ENCODE measurements around the gene EARS2. TPM values are rescaled to one million over a fixed set of nuclear protein-coding genes. Genes with fewer than 3 reads are reported as not detected.

The EARS2 gene
- total and polyA plus RNA-seq, 2 donors from 2014 or later = 21.6 to 30.4 TPM

DNA sequence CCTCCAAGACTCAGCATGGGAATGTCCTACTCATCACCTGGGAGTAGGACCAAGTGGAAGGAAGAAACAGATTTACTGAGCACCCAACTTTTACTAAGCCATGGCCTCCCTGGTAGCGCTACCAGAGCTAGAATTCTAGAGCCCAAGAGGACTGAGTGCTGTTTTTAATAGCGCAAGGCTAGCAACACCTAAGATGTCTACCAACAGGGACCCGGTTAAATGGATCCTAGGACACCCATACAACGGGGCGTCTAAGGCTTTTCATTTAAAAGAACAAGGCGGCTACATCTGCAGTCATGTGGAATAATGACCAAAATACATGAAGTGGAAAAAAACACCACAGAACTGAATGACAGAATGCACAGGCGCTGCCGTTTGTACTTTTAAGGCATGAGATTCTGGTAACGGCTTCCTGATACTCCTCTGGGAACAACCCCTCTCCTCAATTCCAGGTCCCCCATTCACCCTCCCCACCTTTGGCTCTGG lies 51.9 kb downstream of the EARS2 start:
- Histone ChIP-seq H3K27me3 (ENCODE audit: control insufficient read depth, insufficient read depth, low read length) (no peaks in the 10 kb centered on the region), H3K36me3 (ENCODE audit: control insufficient read depth in 2 of 3, insufficient read depth in 3 of 3, low read length in 3 of 3) (peaks cover 0 to 2% (median 0%) of the 10 kb centered on the region in 3 donors), H3K4me1 (ENCODE audit: control insufficient read depth in 2 of 3, insufficient read depth in 2 of 3, low read depth in 1 of 3, low read length in 3 of 3) (peaks cover 0 to 51% (median 23%) of the 10 kb centered on the region in 3 donors), H3K27ac (ENCODE audit: low read depth in 2 of 2, low read length in 2 of 2) (peak overlapping the region; percentile 25 to 77), H3K4me3 (ENCODE audit: low read length in 3 of 3) (peak overlapping the region in 2 of 3 donors; percentile 14 to 26), H3K9me3 (ENCODE audit: control insufficient read depth in 2 of 3, insufficient read depth in 1 of 3, low read length in 3 of 3) (no peaks in the 10 kb centered on the region), H3K9ac (ENCODE audit: low read length in 3 of 3) (peak overlapping the region in 2 of 3 donors; percentile 11 to 37)
- intact Hi-C loops (cut with DNase I) = no loop called here
- DNase-seq (peak in 2 of 5 donors; percentile 7 to 25), FAIRE-seq (no peak)
- TF ChIP-seq, protein P1, sequence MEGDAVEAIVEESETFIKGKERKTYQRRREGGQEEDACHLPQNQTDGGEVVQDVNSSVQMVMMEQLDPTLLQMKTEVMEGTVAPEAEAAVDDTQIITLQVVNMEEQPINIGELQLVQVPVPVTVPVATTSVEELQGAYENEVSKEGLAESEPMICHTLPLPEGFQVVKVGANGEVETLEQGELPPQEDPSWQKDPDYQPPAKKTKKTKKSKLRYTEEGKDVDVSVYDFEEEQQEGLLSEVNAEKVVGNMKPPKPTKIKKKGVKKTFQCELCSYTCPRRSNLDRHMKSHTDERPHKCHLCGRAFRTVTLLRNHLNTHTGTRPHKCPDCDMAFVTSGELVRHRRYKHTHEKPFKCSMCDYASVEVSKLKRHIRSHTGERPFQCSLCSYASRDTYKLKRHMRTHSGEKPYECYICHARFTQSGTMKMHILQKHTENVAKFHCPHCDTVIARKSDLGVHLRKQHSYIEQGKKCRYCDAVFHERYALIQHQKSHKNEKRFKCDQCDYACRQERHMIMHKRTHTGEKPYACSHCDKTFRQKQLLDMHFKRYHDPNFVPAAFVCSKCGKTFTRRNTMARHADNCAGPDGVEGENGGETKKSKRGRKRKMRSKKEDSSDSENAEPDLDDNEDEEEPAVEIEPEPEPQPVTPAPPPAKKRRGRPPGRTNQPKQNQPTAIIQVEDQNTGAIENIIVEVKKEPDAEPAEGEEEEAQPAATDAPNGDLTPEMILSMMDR (IDR thresholded peaks at IDR 0.05; ENCODE audit: borderline replicate concordance, extremely low read depth, insufficient read depth) = no peak

DNA sequence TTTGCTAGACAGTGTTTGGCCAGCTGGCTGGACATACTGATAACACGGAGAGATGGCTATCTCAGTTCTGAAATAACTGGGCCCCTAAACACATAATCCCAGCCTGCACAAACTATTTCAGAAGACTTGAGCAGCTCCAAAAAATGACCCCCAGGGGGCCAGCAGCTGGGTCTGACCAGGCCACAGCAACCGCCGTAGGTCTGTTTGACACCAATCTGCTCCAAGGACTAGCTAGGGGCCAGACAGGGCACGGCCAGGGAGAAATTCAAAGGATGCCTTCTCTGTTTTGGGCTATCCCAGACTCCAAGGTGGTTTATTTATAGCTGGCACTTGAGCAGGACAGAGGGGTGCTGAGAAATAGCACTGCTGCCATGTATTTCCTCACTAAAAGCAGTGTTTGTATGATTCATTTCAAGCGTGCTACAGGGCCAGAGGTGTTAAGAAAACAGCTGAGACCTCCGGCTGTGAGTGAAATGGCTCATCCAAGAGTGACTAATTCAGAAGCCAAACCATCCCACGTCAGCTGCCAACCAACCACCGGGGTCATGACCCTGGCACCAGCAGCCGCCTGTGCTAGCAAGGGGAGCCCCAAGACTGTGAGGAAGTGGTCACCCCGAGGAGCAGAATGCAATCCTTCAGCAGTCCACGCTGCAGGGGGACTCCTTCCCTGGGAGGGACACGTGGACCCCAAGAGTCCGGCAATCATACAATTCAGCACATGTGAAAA lies 52.5 kb downstream of the EARS2 start:
- Histone ChIP-seq H3K36me3 (ENCODE audit: control insufficient read depth in 2 of 3, insufficient read depth in 3 of 3, low read length in 3 of 3) (peaks cover 0 to 2% (median 0%) of the 10 kb centered on the region in 3 donors), H3K9me3 (ENCODE audit: control insufficient read depth in 2 of 3, insufficient read depth in 1 of 3, low read length in 3 of 3) (no peaks in the 10 kb centered on the region), H3K4me3 (ENCODE audit: low read length in 3 of 3) (peak overlapping the region in 2 of 3 donors; percentile 14 to 26), H3K27me3 (ENCODE audit: control insufficient read depth, insufficient read depth, low read length) (no peaks in the 10 kb centered on the region), H3K9ac (ENCODE audit: low read length in 3 of 3) (peak overlapping the region in 2 of 3 donors; percentile 11 to 37), H3K4me1 (ENCODE audit: control insufficient read depth in 2 of 3, insufficient read depth in 2 of 3, low read depth in 1 of 3, low read length in 3 of 3) (peaks cover 0 to 56% (median 23%) of the 10 kb centered on the region in 3 donors), H3K27ac (ENCODE audit: low read depth in 2 of 2, low read length in 2 of 2) (peak overlapping the region; percentile 25 to 77)
- DNase-seq (peak in 3 of 5 donors; percentile 25 to 81 (median 47)), FAIRE-seq (no peak)
- intact Hi-C loops (cut with DNase I) = no loop called here
- TF ChIP-seq, protein P1 (IDR thresholded peaks at IDR 0.05; ENCODE audit: borderline replicate concordance, extremely low read depth, insufficient read depth) = no peak

DNA sequence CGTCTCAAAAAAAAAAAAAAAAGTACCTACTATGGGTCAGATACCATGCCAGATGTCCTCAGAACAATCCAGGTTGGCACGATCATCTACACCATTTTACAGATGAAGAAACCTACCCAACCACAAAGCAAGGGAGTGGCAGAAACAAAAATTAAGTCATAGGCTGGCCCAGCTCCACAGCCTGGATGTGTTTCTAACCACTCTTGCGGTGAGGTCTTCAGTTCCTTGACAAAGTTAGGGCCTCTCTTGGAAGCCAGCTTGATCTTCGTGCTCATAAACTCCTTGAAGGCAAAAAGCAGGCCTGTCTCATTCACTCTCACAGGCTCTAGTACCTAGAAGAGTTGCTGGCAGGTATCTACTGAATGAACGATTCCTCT lies 53.1 kb downstream of the EARS2 start:
- H3K27me3 ChIP-seq (ENCODE audit: control insufficient read depth, insufficient read depth, low read length) = no peaks in the 10 kb centered on the region
- FAIRE-seq (no peak), DNase-seq (peak in 1 of 5 donors; percentile 4)
- no peak overlapping the region for H3K9ac ChIP-seq (ENCODE audit: low read length in 3 of 3)
- H3K4me3 ChIP-seq (ENCODE audit: low read length in 3 of 3) = no peak overlapping the region
- intact Hi-C loops (cut with DNase I) = no loop called here
- H3K9me3 ChIP-seq (ENCODE audit: control insufficient read depth in 2 of 3, insufficient read depth in 1 of 3, low read length in 3 of 3) = no peaks in the 10 kb centered on the region
- H3K27ac ChIP-seq (ENCODE audit: low read depth in 2 of 2, low read length in 2 of 2) = peak overlapping the region in 1 of 2 donors; percentile 26
- TF ChIP-seq, protein P1 (IDR thresholded peaks at IDR 0.05; ENCODE audit: borderline replicate concordance, extremely low read depth, insufficient read depth) = no peak
- peaks cover 0 to 56% (median 23%) of the 10 kb centered on the region in 3 donors for H3K4me1 ChIP-seq (ENCODE audit: control insufficient read depth in 2 of 3, insufficient read depth in 2 of 3, low read depth in 1 of 3, low read length in 3 of 3)
- H3K36me3 ChIP-seq (ENCODE audit: control insufficient read depth in 2 of 3, insufficient read depth in 3 of 3, low read length in 3 of 3) = peaks cover 0 to 2% (median 0%) of the 10 kb centered on the region in 3 donors
